Adrenal gland (tissue), 5 donors: ENCODE results near the gene SMIM31.

Experiments
- CTCF ChIP-seq, 6 experiments: fragments of 450-650 bp in 4 of 6; fragments of 200-600 bp in 2 of 6; sonication (generic) in 1 of 6; IDR thresholded peaks; 1 replicate in 5 of 6; 2 replicates in 1 of 6; pipeline versions ENCODE4 v1.5.1 to v1.8.0; 2016 to 2021; ENCODE audit warnings: antibody characterized with exemption in 6 of 6, mild to moderate bottlenecking in 2 of 6, moderate library complexity in 1 of 6
- POLR2A ChIP-seq, 2 donors: fragments of 450-650 bp; IDR thresholded peaks; one replicate each; pipeline ENCODE4 v1.6.1; 2017; ENCODE audit warnings: antibody characterized with exemption in 2 of 2, mild to moderate bottlenecking in 2 of 2, moderate library complexity in 1 of 2
- donor health status: DM: no; HTN: no; CAD: no.

- TF ChIP-seq CTCF (IDR thresholded peaks at IDR 0.05) (no peak), POLR2A (IDR thresholded peaks at IDR 0.05) (no peak)
These were observed 11.9 kb downstream of the SMIM31 start for GRCh38 chr4:164765833-164766232.
